Left ventricle myocardium superior (tissue), 1 donor: ENCODE results near the gene ZNF532. TPM values are rescaled to one million over a fixed set of nuclear protein-coding genes. Genes with fewer than 3 reads are reported as not detected.

Source experiments
- ATAC-seq: fragments of 200-7000 bp; cut with Tn5 transposase; one replicate; pipeline ENCODE4 v1.9.1; 2020; ENCODE audit warnings: mild to moderate bottlenecking, moderate library complexity
- DNase-seq: peaks from one replicate; pipeline ENCODE4 v3.0.0-alpha.2; 2020
- intact Hi-C: fragments of 100-400 bp; cut with micrococcal nuclease; formaldehyde crosslinking; loops from one replicate; pipeline ENCODE4 v1.11.0; 2022
- total RNA-seq: library from RNA; stranded (reverse); fragmentation: NEBNext Ultra II Directional; extraction: Animal tissue kit (Norgen Biotek cat#: 25700); gene quantifications from one replicate; pipeline ENCODE4 v1.2.1, GENCODE V29; 2021
- donor health status: DM: no; HTN: yes; CAD: no; lungs with severe emphysema.

Gene ZNF532
- total RNA-seq, 1 donor from 2014 or later, result 64.2 TPM

DNA sequence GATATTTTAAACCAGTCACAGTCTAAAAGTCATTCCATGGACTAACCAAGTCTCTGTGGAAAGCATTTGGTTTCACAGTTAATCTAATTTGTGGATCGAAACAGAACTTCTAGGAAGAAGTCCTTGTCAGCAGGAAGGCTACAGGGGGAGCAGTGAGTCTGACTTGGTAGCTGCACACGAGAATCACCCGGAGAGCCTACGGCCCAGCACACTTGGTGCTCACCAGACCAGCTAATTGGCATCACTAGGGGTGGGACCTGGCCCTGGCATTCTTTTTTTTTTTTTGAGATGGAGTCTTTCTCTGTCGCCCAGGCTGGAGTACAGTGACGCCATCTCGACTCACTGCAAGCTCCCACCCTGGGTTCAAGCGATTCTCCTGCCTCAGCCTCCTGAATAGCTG is 97.7 kb downstream of the ZNF532 start:
- intact Hi-C loops, result no loop called here
- ATAC-seq (no peak), DNase-seq (no peak)

DNA sequence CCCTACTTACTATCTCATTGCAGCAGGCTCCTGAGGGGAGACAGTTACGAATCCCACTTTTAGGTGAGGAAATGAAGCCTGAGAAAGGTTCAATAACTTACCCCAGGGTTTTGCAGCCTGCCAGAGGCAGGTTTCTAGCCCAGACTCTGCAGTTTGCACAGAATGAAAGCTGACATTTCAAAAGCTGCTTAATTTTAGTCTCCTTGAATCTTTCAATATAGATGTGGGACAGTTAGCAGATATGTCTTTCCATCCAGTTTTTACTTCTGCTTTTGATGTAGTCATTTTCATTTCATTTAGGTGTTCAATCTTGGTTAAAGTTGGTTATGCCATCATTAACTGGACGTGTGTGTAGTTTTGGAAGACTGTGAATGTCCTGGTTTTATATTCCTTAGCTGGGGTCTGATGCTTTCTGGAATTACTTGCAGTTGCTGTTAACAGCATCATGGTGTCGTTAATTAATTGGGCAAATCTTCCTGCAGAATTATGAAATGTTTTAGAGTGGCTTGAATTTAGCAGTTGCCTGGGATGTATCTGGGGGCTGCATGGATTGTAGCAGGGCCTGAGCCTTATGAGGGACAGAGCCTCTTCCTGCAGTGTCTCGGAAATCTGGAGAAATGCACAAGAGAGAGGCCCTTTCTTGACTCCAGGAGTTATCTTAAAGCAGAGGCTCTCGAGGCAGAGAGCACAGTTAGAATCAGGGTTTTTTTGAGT is 100.8 kb downstream of the ZNF532 start:
- no peak for ATAC-seq
- intact Hi-C loops, result no loop called here
- no peak for DNase-seq

DNA sequence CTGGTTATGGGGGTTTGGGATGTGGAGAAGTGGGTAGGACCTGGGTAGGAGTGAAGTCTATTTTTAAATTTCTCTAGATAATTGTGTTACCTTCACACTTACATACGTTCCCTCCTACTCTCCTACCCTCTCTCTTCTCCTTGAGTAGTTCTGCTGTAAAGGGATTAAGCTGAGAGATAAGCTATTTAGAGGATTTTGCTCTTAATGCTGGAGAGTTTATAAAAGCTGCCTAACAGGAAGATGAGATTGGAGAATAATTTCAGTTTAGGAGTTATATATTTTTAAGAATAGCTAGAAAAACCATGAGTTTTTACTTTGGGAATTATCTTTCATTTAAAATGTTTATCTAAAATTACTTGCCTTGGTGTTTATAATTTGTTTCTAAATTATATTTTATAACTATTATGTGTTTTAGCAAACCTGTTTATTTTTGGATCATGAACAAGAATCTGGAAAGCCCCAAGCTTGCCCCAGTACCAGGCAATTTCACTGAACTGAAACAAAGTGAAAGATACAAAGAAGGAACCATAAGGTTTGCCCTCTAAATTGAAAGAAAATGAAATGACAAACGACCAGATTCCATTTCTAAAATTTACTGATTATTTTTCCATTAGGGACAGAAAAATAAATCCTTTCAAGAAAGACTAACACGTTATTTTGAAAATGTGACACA is 101.5 kb downstream of the ZNF532 start:
- DNase-seq, result no peak
- ATAC-seq, result no peak
- intact Hi-C loops, result no loop called here

DNA sequence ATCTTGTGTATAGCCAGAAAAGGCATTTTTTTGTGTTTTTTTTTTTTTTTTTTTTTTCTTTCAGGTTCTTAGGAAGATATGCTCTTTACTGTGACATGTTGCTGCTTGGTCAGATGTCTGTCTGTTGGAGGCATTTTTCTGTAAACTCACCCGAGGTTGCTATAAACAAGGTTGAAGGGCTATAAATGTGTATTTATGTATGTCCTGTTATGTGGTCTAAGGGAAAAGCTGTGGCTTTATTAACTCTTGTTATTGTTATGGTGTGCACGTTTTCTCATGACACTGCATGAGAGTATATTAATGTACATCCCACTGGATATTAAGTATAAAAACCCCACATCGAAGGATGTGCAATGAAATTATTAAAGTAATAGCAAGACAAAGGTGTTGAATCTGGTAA is 102.0 kb downstream of the ZNF532 start:
- ATAC-seq (no peak), DNase-seq (no peak)
- intact Hi-C loops, result no loop called here

DNA sequence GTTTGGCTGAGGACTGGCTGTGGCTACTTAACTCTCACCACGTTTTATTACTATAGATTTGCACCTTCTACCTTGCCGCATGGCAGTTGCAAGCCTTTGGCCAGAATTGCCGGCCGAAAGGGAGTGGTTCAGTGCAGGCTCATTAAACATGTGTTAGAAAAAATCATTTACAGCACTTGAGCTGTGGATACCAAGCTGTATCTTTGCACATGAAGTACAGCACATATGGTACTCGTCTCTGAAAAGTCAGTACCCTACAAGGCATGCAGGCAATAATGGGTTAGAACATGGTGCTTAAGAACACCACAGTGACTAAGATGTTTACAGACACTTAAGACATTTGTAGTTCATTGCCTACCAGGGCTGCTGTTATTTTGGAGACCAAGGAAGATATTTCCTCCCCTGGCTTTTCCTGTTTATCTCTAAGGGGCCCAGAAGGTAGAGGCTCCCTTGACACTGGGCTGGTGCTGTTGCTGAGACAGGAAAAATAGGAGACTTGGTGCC is 103.1 kb downstream of the ZNF532 start:
- ATAC-seq, result peak; percentile 16
- DNase-seq, result no peak
- intact Hi-C loops, result no loop called here

DNA sequence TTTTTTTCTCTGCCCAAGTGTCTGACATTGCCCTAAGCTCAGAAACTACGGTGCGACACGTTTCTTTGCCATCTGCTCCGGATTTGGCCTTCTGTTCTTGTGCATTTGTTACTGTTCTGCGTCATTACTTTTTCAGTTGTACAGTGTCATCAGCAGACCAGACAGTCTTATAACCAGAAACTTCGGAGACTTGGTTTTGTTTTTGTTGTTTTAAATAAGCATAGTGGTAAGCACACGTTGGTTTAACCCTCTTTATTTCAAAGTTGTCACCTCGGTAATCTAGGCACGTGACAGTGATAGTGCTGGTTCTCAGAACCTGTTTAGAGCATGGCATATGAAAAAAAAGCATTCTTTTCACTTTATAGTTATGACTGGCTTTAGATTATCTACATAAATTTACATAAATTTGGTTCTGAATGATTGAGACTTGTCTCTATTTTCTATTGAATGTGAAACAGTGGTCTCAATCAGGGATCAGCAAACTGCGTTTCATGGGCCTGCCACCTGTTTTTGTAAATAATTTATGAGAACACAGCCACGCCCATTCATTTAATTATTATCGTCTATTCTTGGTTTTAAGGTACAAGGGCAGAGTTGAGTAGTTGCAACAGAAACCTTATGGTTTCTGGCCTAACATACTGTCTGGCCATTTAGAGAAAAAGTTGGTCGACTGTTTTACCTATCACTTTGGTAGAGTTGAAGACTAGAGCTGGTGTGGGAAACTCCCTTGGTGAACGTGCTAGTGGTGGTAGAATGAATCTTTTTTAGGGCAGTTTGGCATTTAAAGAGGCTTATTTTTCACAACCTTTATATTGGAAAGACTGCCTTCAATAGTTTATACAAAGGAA is 106.5 kb downstream of the ZNF532 start:
- ATAC-seq (no peak), DNase-seq (no peak)
- intact Hi-C loops, result no loop called here

DNA sequence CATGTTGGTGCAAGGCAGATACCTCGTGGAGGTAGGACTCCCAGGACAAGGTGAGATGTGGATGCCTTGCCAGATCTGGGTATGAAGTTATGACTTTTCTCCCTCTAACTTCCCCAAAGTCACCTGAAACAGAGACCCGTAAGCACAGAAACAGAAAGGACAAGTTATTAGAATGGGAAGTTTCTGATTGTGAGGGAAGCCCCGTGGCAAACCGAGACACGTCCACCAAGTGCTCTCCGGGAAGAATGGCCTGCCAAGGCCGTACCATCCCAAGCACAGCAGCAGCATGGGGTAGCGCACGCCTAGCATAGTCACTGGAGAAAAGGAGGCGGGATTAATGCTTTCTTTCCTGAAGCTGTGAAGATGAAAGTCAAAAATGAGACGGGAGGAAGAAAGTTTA is 110.6 kb downstream of the ZNF532 start:
- peak; percentile 61 for ATAC-seq
- intact Hi-C loops, result no loop called here
- peak; percentile 28 for DNase-seq

DNA sequence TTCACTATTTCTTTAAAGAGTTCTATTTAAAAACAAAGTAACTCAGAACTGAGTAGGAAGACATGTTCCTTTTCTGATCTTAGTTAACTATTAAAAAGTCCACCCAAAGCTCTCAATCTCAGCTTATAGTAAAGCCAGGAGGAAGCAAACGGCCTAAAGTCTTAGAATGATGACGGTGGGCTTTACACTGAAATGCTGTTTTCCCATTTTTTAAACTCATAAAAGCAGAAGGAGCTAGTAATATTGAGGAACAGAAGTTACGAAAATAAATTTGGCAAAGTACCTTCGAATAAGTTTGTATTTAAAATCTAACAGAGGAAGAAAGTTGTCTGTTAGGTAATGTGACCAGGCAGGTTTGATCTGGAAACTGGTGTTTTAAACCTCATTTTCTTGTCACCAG is 111.1 kb downstream of the ZNF532 start:
- ATAC-seq, result no peak
- DNase-seq, result no peak
- intact Hi-C loops, result no loop called here

DNA sequence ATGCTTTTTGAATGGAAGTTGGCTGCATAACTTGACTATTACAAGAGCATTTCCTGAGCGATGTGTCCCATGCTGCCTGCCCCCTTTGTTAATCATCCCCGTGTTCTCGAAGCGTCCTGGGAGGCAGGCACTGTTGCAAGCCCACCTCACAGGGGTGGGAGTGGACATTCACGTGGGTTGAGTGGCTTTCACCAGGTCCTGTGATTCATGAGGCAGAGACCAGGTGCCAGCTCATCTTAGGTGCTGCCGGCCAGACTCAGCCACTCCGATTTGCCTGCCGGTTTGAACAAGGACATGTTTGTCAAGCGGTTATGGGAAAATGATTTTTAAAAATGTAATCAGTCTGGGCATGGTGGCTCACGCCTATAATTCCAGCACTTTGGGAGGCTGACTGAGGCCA is 112.5 kb downstream of the ZNF532 start:
- ATAC-seq (no peak), DNase-seq (no peak)
- intact Hi-C loops, result no loop called here

DNA sequence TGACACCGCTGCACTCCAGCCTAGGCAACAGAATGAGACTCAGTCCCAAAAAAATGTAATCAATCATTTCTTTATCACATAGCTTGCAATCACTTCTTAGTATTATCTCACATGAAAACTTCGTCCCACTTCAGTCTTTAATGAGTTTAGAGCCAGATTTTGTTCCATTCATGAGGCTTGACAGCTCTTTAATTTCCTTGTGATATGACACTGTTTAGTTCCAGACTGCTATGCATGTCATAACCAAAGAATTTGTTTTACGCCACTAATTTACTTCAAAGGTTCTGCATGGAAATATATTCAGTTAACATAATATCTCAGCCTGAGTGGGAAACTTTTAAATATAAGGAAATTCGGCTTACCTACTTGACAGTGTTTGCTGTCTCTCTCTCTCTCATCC is 113.1 kb downstream of the ZNF532 start:
- intact Hi-C loops, result no loop called here
- no peak for ATAC-seq

DNA sequence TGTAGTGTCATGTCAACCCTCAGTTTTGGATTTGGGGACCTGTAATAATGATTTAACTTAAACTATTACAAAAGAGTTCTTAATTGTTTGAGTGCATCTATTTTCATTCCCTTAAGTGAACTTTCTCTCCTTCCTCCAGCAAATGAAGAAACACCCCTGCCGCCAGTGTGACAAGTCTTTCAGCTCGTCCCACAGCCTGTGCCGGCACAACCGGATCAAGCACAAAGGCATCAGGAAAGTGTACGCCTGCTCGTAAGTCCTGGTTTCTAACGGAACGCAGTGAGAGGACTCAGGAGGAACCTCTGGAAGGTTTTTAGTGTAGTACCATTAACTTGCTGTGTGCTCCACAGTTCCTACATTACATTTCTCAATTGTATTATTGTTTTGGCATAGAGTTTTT is 114.2 kb downstream of the ZNF532 start:
- DNase-seq, result no peak
- intact Hi-C loops, result no loop called here
- no peak for ATAC-seq

More for the DNA sequence above, 113.1 kb downstream of the ZNF532 start:
- DNase-seq, result no peak

DNA sequence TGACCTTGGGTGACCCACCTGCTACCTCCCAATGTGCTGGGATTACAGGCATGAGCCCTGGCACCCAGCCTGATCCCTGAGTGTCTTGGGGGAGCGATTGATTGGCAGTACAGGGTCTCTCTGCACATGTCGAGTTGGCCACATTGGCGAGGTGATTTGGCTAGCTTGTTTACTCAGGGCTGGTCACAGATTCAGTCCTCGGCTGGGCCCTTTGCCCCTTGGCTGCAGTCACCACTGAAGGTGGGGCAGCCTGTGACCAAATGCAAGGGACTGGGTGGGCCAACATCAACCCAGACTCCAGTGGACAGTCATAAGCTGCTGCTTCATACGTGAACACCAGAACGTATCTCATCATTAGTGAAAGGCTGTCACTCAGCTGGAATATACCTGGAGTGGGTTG is 114.9 kb downstream of the ZNF532 start:
- no peak for DNase-seq
- no peak for ATAC-seq
- intact Hi-C loops, result no loop called here

DNA sequence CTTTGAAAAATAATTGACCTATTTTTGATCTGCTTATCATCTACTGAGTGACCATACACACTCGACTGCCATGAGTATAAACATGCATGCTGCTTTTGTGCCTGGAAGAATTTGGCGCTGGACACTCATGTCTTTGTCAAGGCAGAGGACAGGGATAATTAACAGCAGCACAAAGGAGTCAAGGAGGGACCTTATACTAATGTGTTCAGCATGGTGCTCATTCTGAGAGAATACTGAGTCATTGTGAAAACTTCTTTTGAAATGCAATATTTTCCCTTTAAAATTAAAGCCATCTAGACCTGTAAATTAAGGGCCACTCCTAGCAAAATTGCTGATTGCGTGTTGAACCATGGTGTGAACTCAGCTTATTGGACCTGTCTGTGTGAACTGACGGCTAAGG is 116.3 kb downstream of the ZNF532 start:
- intact Hi-C loops, result no loop called here
- no peak for ATAC-seq
- no peak for DNase-seq

DNA sequence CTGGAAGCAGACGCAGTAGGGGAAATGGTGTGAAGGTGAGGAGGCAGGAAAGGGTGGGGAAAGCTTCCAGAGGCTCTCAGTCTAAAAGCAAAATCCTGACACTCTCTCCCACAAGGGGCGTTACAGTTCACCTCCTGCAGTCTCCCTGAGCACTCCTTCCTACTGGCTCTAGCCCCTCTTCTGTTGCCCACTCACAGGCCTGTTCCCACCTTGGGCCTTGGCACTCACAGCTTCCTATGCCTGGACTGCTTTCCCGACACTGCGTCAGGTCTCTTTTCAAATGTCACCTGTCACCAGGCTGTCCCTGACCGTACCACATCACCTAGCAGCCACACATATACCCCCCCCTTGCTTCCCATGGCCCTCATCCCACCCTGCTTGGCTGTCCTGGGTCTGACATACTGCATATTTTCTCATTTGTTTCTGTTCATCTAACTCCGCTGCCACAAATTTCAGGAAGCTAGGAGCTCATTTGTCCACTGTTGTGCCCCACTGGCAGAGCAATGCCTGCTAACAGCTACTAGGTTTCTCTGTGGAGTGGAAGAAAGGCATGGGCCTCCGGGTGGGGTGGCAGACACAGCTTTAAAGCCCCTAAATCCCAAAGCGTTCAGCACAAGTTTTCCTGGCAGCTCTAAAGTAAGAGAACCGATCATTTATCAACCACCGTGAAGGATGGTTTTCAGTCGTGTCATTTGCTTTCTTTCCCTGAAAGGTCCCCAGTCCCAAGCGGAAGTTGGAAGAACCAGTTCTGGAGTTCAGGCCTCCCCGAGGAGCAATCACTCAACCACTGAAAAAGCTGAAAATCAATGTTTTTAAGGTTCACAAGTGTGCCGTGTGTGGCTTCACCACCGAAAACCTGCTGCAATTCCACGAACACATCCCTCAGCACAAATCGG is 118.8 kb downstream of the ZNF532 start:
- intact Hi-C loops, result no loop called here
- DNase-seq, result no peak
- peak; percentile 84 for ATAC-seq

DNA sequence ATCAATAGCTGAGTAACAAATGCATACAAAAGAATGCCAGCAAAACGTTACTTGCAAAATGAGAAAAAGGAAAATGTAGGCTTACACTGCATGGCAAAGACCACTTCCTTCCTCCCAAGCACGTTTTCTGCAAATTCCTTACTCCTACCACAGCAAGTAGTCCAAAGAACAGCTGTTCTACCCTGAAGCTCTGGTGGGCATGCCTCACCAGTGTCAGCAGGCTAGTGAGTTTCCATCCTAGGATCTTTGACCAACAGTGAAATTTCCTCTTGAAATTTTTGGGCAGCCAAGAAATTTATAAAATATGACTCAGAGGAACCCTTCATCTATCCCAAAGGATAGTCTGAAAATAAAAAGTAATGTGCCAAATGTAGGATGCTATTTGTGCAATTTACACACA is 123.9 kb downstream of the ZNF532 start:
- ATAC-seq (no peak), DNase-seq (no peak)
- intact Hi-C loops, result no loop called here

DNA sequence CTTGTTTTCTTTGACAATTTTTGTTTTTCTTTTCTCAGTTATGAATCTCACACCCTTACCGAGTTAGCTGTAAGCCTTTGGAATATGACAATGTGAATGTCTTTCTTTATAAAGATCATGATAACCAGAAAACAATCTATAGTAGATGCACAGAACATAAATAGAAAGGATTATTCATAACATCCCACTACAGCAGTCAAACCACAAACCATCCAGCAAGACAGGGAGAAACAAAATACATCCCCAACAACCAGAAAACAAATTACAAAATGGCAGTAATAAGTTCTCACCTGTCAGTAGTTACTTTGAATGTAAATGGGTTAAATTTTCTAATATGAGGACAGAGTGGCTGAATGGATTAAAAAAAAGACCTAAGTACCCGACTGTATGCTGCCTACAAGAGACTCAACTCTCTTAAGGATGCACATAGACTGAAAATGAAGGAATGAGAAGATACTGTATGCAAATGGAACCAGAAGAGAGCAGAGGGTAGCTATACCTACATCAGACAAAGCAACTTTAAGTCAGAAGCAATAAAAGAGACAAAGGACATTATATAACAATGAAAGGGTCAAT is 124.6 kb downstream of the ZNF532 start:
- ATAC-seq, result no peak
- intact Hi-C loops, result no loop called here
- DNase-seq, result no peak

DNA sequence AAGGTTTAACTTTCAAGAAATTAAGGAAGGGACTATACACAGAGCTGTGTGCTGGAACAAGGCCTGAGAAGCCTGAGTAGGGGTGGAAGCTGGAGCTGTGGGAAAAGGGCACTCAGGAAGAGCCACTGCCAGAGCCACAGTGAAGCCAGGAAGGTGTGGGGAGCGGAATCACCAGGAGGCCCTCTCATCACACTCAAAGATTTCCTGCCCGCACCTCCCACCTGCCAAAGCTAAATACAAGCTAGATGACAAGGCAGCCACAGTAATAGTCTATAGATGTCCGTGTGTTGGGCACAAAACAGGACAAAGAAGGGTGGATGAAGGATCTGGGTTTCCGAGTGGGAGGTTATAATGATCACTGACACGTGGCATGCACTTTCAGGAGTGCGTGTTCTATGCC is 126.0 kb downstream of the ZNF532 start:
- intact Hi-C loops, result loop anchor here (10.0 kb wide), 2 partner anchors 74 to 126 kb away; partner anchors contain the start of gene ZNF532
- ATAC-seq, result peak; percentile 32
- DNase-seq, result no peak

DNA sequence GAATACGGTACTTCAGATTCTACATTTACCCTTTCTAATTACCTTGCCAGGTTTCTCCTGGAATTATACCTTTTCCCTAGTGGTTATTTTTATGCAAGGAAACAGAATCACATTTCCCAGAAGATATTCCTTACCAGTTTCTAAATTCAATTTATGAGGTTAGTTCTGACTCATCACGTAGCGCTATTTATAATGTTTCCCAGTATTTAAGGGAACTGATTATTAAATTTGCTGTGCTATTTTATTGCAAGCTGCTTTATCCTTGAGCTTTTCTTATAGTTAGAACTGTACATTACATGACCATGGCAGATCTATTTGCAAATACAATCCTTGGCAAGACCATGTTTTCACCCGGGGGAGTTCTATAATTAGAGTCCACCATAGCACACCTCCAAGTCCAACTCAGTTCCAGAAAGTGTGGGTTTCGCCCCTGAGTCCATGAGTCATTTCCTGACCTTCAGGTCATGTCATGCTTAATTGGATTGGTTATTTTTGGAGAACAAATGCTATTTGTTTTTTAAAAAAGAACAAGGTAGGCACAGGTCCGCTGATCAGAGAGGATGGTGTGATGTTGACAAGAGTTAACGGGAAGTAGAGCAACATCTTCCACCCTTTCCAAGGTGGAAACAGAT is 126.6 kb downstream of the ZNF532 start:
- intact Hi-C loops, result loop anchor here (10.0 kb wide), 2 partner anchors 74 to 126 kb away; partner anchors contain the start of gene ZNF532

More for the DNA sequence above, 126.6 kb downstream of the ZNF532 start:
- DNase-seq, result no peak
- ATAC-seq, result peak; percentile 49
